Measurements from ENCODE around the gene OSBPL3. TPM values are rescaled to one million over a fixed set of nuclear protein-coding genes. Genes with fewer than 3 reads are reported as not detected.

The OSBPL3 gene
- total and polyA plus RNA-seq, 4 donors: 4.7 to 13.7 (median 5.7) TPM

DNA sequence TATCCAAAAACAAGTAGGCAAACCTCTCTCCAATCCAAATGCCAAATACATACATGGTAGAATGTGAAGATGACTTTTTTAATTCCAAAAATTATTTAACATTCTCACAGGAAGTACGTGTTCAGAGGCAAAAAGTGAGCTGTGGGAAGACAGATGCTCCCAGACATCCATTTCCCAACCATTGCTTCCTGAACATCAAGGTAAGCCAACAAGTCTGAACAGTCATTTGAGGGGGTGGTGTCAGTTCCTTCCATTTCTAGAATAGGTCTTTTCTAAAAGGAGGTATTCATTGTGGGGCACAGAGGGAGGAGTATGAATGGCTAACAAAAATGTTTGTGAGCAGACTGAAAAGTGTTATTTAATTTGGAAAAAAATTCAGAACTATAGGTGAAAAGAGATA, 49.1 kb downstream of the OSBPL3 start:
- H3K36me3 ChIP-seq (ENCODE audit: control insufficient read depth, insufficient read depth, low read length): no peaks in the 10 kb centered on the region
- H3K9me3 ChIP-seq (ENCODE audit: control insufficient read depth, insufficient read depth, low read length): no peaks in the 10 kb centered on the region
- no peaks in the 10 kb centered on the region for H3K27me3 ChIP-seq (ENCODE audit: control insufficient read depth, insufficient read depth, low read length)
- DNase-seq (ENCODE audit: low read depth in 4 of 6, low spot score in 6 of 6): no peak
- no peak overlapping the region for H3K27ac ChIP-seq (ENCODE audit: low read depth, low read length)
- no peak overlapping the region for H3K4me3 ChIP-seq (ENCODE audit: low read depth, low read length)
- H3K4me1 ChIP-seq (ENCODE audit: control insufficient read depth, insufficient read depth, low read length): no peaks in the 10 kb centered on the region
- no CpG with 5 or more reads among the region's 1 CpG for WGBS (ENCODE audit: insufficient coverage)

DNA sequence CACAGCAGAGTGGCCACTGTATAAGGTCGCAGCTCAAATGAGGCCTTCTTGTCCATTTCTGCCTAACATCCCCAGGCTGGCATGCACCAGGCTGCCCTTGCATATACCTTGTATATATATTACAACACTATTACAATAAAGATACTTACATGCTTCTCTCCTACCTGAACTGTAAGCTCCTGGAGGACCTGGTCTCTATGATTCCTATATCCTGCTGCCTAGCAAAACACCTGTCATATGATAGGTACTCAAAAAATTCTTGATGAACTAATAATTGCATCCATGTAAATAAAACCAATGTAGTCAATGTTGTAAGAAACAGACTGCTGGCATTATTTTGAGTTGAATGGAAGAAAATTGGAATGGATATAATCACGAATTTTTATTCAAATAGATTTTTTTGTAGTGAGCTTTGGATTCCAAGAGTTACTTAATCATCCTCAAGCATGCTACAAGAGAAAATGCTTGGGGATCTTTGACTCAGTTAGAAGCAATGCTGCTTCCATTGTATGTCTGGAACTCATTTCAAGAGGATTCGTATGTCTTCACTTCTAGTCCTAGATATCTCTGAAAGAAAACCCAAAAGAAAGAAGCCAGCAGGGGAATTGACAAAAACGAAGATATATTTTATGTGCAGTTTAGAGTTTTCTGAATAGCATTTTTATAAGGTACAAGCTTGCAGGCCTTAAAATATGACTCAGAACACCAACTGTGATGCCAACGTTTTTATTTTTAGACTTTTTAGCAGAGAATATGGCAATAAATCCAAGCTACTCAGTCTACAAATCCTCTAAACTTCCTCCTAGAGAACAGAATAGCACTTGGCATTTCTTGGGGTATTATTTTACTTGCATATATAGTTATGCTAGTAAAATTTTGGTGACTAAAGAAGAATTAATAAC, 53.1 kb downstream of the OSBPL3 start:
- H3K4me3 ChIP-seq (ENCODE audit: low read depth, low read length): no peak overlapping the region
- H3K27me3 ChIP-seq (ENCODE audit: control insufficient read depth, insufficient read depth, low read length): no peaks in the 10 kb centered on the region
- no CpG with 5 or more reads among the region's 5 CpGs for WGBS (ENCODE audit: insufficient coverage)
- H3K4me1 ChIP-seq (ENCODE audit: control insufficient read depth, insufficient read depth, low read length): no peaks in the 10 kb centered on the region
- H3K9me3 ChIP-seq (ENCODE audit: control insufficient read depth, insufficient read depth, low read length): no peaks in the 10 kb centered on the region
- no peaks in the 10 kb centered on the region for H3K36me3 ChIP-seq (ENCODE audit: control insufficient read depth, insufficient read depth, low read length)
- H3K27ac ChIP-seq (ENCODE audit: low read depth, low read length): no peak overlapping the region
- DNase-seq (ENCODE audit: low read depth in 4 of 6, low spot score in 6 of 6): peak in 2 of 6 donors; percentile 25 to 66

DNA sequence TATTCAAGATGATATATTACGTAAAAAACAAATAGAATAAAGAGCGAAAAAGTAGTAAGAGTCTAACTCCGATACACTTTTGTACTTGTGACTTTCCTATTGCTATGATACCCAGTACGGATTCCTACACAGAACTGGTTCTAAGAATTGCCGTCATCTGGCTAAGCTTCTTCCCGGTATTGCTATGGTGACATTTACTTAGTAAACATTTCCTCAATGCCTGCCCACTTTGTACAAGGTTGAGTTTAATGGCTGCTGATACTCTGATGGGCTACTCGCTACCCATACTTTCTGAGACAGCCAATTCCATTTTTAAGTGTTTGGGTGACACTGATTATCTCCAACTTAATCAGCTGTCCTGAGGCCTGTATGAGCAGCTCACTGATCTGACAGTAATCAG, 55.6 kb downstream of the OSBPL3 start:
- no peak overlapping the region for H3K4me3 ChIP-seq (ENCODE audit: low read depth, low read length)
- 100% methylated on average over 1 of the region's 7 CpGs for WGBS (ENCODE audit: insufficient coverage)
- DNase-seq (ENCODE audit: low read depth in 4 of 6, low spot score in 6 of 6): no peak
- no peak overlapping the region for H3K27ac ChIP-seq (ENCODE audit: low read depth, low read length)
- no peaks in the 10 kb centered on the region for H3K4me1 ChIP-seq (ENCODE audit: control insufficient read depth, insufficient read depth, low read length)
- H3K36me3 ChIP-seq (ENCODE audit: control insufficient read depth, insufficient read depth, low read length): no peaks in the 10 kb centered on the region
- no peaks in the 10 kb centered on the region for H3K9me3 ChIP-seq (ENCODE audit: control insufficient read depth, insufficient read depth, low read length)
- H3K27me3 ChIP-seq (ENCODE audit: control insufficient read depth, insufficient read depth, low read length): no peaks in the 10 kb centered on the region

DNA sequence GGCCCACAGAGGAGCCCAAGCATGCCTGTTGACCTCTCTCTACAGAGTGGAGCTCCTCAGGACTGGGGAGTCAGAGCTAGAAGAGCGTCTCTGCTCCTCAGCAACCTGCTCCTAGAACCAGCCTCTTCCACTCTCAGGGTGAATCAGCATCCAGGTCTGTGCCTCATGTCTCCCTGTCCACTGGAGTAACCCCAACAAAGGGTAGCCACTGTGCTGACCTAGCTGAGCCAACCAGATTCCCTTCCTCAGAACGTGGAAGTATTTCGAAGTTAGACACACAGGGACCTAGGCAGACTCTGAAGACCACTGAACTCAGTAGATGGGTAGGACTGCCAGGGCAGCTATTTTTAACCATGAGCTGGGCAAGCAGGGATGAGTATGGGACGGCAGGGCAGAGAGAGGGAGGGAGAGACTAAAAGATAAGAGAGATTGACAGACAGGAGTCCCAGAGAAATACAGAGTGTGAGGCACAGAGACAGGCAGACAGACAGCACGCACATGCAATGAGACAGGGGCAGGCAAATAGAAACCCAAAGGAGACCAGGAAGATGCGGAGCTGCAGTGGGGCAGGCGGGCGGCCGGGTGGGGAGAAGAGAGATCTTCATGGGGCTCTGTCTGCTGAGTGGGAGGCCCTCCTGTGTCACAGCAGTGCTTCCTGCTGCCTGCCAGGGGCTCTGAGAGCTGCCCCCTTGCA, 56.7 kb downstream of the OSBPL3 start:
- H3K9me3 ChIP-seq (ENCODE audit: control insufficient read depth, insufficient read depth, low read length): no peaks in the 10 kb centered on the region
- H3K27me3 ChIP-seq (ENCODE audit: control insufficient read depth, insufficient read depth, low read length): no peaks in the 10 kb centered on the region
- H3K4me1 ChIP-seq (ENCODE audit: control insufficient read depth, insufficient read depth, low read length): no peaks in the 10 kb centered on the region
- DNase-seq (ENCODE audit: low read depth in 4 of 6, low spot score in 6 of 6): no peak
- no peaks in the 10 kb centered on the region for H3K36me3 ChIP-seq (ENCODE audit: control insufficient read depth, insufficient read depth, low read length)
- WGBS (ENCODE audit: insufficient coverage): 93% methylated on average over 9 of the region's 9 CpGs
- no peak overlapping the region for H3K27ac ChIP-seq (ENCODE audit: low read depth, low read length)
- H3K4me3 ChIP-seq (ENCODE audit: low read depth, low read length): no peak overlapping the region

DNA sequence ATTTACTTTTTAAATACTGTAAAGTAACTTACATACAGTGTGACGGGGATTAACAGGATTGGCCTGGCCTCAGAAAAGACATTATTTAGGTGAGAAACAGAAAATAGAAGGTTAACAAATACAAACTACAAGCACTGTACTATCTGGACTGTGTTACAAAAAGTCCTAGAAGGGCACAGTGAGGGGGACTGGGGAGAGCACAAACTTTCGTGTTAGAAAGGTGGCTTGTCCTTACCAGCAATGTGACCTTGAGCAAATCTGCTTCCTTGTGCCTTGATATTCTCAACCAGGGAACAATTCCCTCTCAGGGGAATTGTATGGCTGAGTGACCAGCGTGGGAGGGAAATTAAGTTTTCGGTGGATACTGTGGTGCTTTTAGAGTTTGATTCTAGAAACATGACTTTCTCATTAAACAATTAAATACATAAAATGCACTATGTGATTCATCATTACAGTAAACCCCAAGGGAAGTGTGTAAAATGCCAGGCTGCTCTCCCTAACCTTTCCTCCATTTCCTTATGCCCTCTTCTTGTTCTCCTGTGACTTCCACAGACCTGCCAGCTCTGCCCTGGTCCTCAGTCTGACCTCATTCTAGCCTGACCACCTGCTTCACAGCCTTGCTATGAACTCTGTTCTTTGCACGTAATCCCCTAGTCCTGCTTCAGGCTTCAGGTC, 57.7 kb downstream of the OSBPL3 start:
- 80% methylated on average over 1 of the region's 5 CpGs for WGBS (ENCODE audit: insufficient coverage)
- Histone ChIP-seq H3K4me3 (ENCODE audit: low read depth, low read length) (no peak overlapping the region), H3K27ac (ENCODE audit: low read depth, low read length) (no peak overlapping the region), H3K27me3 (ENCODE audit: control insufficient read depth, insufficient read depth, low read length) (no peaks in the 10 kb centered on the region), H3K9me3 (ENCODE audit: control insufficient read depth, insufficient read depth, low read length) (no peaks in the 10 kb centered on the region), H3K4me1 (ENCODE audit: control insufficient read depth, insufficient read depth, low read length) (no peaks in the 10 kb centered on the region), H3K36me3 (ENCODE audit: control insufficient read depth, insufficient read depth, low read length) (no peaks in the 10 kb centered on the region)
- no peak for DNase-seq (ENCODE audit: low read depth in 4 of 6, low spot score in 6 of 6)

DNA sequence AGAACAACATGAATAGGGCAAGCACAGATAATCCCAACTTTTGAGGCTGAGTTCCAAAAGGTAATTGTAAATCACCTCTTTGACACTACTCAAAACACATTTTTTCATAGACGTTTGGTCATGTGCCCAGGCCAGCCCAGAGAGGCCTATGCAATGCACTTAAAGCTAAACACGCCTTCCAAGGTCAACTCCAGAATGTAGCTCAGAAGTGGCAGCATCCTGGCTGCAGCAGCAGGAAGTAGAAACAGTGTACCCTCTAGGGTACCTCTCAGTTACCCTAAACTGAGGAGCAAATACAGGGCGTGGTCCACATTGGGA, 58.7 kb downstream of the OSBPL3 start:
- Histone ChIP-seq H3K4me1 (ENCODE audit: control insufficient read depth, insufficient read depth, low read length) (no peaks in the 10 kb centered on the region), H3K36me3 (ENCODE audit: control insufficient read depth, insufficient read depth, low read length) (no peaks in the 10 kb centered on the region), H3K9me3 (ENCODE audit: control insufficient read depth, insufficient read depth, low read length) (no peaks in the 10 kb centered on the region), H3K4me3 (ENCODE audit: low read depth, low read length) (no peak overlapping the region), H3K27ac (ENCODE audit: low read depth, low read length) (no peak overlapping the region), H3K27me3 (ENCODE audit: control insufficient read depth, insufficient read depth, low read length) (no peaks in the 10 kb centered on the region)
- WGBS (ENCODE audit: insufficient coverage): 67% methylated on average over 3 of the region's 3 CpGs
- no peak for DNase-seq (ENCODE audit: low read depth in 4 of 6, low spot score in 6 of 6)

DNA sequence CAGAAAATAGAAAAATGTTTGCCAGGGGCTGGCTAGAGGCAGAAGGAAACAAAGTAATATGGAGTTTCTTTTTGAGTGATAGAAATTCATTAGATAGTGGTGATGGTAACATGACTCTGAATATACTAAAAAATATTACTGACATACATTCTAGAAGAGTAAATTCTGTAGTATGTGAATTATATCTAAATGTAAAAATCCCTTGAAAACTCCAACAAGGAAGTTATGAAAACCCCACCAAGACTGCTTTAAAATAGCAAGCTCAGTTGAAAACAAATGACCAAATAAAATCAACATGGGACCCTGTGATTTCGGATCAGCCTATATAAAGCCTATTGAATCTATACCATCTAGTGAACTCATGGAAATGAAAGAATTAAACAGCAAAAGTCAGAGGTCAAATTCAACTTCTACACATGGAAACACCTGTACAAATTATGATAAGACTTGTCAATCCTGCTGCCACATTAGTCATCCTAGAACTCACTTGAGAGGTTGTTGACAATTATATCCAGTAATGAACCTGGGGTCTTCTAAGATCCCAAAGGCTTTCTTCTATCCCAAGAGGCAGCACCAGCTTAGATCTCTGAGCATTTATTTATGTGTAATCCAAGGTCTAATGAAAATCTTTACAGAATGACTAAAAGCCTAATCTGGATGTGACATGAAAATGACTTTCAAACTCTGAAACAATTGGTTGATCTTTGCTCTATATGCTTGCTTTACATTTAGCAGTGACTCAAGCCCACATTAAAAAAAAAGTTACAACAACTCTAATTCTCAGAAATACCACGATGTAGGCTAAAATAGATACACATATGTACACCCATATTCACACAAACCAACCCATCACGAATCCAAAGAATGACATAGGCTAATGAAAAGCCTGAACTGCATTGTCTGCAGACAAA, 59.3 kb downstream of the OSBPL3 start:
- H3K9me3 ChIP-seq (ENCODE audit: control insufficient read depth, insufficient read depth, low read length): no peaks in the 10 kb centered on the region
- WGBS (ENCODE audit: insufficient coverage): 47% methylated on average over 2 of the region's 3 CpGs
- H3K4me3 ChIP-seq (ENCODE audit: low read depth, low read length): no peak overlapping the region
- no peak overlapping the region for H3K27ac ChIP-seq (ENCODE audit: low read depth, low read length)
- no peaks in the 10 kb centered on the region for H3K36me3 ChIP-seq (ENCODE audit: control insufficient read depth, insufficient read depth, low read length)
- no peaks in the 10 kb centered on the region for H3K4me1 ChIP-seq (ENCODE audit: control insufficient read depth, insufficient read depth, low read length)
- no peak for DNase-seq (ENCODE audit: low read depth in 4 of 6, low spot score in 6 of 6)
- no peaks in the 10 kb centered on the region for H3K27me3 ChIP-seq (ENCODE audit: control insufficient read depth, insufficient read depth, low read length)

DNA sequence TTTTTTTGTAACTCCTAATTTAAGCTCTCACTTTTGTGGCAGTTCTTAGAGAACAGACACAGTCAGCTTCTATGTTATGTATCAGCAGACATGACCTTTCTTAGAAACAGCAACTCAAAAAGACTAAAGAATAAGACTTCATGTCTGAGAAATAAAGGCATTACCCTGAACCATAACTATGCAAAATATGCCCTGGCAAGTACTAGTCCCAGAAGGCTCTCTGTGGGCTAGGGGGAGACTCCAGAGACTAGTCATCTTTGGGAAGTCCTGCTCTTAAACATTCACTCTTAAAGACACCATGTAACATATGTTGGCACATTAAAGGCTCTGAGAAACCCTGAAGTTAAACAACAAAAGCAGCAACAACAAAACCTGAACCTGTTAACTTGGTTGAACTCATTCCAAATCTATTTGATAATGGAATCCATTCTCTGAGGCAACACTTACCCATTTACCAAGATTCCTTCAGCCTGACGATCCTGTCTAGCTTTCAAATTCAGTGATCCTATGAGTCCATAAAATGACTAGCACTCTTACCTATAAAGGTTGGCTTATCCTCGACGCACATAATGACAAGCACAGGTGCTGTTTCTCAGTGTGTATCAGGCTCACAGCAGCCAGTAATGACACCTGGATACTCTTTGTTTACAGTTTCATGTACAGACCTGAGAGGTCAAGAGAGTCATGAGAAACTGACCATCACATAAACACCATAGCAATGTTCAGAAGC, 62.3 kb downstream of the OSBPL3 start:
- 81% methylated on average over 3 of the region's 3 CpGs for WGBS (ENCODE audit: insufficient coverage)
- no peak overlapping the region for H3K27ac ChIP-seq (ENCODE audit: low read depth, low read length)
- no peaks in the 10 kb centered on the region for H3K9me3 ChIP-seq (ENCODE audit: control insufficient read depth, insufficient read depth, low read length)
- no peaks in the 10 kb centered on the region for H3K36me3 ChIP-seq (ENCODE audit: control insufficient read depth, insufficient read depth, low read length)
- H3K27me3 ChIP-seq (ENCODE audit: control insufficient read depth, insufficient read depth, low read length): no peaks in the 10 kb centered on the region
- no peak for DNase-seq (ENCODE audit: low read depth in 4 of 6, low spot score in 6 of 6)
- H3K4me1 ChIP-seq (ENCODE audit: control insufficient read depth, insufficient read depth, low read length): no peaks in the 10 kb centered on the region
- no peak overlapping the region for H3K4me3 ChIP-seq (ENCODE audit: low read depth, low read length)
